GM19351 (cell line): ENCODE results near the gene SLC37A3.
"Not testable (repeated sequence)": the region's sequence is repeated elsewhere in the genome, so short reads cannot be mapped to it uniquely, and the experiment has no call there.

Source experiments
- ATAC-seq: cut with Tn5 transposase; IDR thresholded peaks from one replicate; pipeline ENCODE4 v1.9.1; 2021; ENCODE audit warnings: mild to moderate bottlenecking, moderate library complexity; ENCODE audit not compliant: unreplicated experiment

Gene SLC37A3

DNA sequence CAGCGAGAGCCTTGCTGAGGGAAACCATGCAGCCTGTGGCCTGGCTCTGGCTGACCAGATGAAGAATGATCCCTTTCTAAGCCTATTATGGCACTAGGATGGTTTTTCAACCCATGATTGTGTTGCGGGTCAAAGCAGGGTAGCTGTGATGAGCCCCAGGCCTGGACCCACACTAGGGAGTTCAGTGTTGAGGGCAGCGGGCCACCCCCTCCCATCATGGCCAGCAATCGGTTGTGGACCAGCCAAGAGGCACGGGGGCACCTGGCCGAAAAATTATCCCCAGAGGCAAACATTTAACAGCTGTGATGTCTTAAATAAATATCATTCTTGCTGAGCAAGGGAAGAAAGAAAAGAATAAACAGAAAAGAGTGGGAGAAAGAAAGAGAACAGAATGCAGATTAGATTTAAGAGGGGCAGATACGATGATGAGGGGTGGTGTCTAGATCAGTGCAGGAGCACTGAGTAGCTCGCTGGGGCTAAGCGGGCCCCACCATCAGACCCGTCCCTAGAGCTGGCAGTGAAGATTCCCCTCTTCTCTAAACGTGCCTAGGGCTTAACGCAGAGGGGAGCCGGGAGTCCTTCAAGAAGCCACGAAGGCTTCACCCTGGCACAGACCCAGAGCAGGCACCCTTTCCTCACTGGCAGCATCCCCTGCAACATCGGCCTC lies 82.7 kb downstream of the SLC37A3 start:
- no peak for ATAC-seq

DNA sequence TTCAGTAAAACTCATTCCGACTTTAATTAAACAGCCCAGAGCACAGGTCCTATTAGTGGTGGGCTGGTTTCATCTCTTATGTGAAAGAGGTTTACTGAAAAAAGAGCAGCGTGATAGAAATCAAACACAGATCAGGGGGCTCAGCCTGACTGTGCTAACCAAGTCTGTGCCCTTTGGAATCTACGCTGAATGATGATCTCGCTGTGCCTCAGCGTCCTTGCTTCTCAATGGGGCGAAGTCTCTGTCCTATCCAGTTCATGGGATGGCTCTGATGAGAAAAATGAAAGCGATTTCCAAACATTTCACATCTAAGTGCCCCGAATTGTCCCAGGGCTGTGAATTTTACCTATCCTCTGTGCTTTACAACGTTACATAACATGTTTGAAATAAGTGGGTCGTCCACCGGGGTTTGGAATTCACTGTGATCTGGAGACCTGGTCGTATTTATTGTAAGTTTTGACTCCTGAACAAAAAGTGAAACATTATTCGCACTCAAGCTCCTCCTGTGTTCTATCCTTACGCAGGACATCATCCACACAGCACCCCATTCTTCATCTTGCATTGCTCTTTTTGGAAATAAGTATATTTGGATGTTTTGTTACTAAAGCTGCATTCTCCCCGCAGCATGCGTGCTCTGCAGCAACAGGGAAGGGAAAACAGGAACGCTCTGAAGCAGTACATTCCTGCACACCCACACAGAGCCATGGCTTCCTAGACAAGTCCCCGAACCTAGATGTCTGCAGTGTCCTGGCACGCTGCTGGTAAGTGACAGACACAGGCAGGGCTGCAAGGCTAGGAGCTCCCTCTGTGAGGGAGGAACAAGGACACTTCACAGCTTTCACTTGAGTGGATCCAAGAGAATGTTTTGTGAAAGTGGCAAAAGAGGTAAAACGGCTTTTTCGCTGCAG lies 83.5 kb downstream of the SLC37A3 start:
- ATAC-seq: no peak

DNA sequence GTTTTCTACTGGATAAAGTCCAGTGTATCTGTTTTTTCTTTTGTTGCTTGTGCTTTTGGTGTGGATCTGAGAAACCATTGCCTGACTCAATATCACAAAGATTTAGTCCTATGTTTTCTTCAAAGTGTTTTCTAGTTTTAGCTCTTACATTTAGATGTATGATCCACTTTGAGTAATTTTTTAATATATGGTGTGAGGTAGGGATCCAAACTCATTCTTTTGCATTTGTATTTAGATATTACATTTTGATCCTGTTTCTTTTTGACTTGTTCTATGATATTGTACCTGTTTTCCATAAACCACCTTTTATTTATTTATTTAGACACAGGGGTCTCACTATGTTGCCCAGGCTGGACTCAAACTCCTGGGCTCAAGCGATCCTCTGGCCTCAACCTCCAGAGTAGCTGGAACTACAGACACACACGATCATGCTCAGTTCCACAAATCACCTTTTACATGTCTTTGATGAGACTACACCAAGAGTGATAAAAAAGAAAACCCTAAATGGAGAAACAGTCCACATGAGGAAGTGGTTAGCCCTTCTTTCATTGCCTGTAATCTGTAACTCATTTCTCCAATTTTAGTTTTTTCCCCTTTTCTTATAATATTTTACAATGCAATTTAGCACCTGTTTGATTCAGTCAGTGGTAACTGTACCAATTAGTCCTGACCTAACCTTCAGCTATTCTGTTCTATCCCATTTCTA lies 86.0 kb downstream of the SLC37A3 start:
- no peak for ATAC-seq

DNA sequence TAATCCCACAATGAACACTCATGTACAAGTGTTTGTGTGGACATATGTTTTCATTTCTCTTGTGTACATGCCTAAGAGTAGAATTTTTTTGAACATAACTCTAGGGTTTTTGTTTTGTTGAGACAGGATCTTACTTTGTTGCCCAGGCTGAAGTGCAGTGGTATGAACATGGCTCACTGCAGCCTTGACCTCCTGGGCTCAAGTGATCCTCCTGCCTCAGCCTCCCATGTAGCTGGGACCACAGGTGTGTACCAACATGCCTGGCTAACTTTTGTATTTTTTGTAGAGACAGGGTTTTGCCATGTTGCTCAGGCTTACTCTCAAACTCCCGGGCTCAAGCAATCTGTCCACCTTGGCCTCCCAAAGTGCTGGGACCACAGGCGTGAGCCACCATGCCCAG lies 87.2 kb downstream of the SLC37A3 start:
- ATAC-seq: not testable (repeated sequence)

DNA sequence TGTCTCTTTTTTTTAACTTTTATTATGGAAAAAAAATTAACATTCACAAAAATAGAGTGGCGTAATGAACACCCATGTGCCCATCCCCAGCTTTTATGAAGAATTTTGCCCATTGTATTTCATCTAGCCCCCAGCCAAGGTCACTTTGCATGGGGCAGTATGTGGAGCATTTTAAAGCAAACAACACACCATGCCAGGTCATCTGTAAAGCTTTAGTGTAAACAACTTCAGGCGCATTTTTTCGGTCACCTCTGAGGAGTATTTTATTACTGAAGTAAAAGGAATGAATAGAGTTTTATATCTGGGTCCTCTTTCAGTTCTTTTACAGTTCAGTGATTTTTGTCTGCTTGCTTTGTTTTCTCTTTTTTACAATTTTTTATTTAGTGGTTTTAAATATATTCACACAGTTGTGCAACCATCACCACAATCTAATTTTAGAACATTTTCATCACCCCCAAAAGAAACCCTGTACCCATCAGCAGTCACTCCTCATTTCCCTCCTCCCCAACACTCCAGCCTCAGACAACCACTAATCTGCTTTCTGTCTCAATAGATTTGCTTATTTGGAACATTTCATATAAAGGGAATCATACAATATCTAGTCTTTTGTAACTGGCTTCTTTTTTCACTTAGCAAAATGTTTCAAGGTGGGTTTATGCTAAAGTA lies 87.9 kb downstream of the SLC37A3 start:
- ATAC-seq: no peak

DNA sequence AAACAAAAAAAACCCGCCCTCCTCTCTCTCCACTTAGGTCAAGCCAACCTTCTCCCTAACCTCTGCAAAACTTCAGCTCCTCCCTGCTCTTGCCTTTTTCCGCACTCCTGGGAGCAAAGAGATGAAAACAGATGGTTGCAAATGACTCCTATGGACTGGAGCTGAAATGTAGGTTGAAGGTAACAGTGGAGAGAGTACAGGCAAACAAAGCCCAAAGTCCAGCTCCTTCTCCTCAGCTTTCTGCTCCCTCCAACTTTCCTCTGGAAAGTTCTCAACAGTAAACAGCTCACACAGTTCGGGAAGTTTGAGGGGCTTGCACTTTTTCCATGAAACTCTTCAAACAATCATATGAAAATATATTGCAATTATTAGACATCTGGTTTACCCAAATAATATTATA lies 90.3 kb downstream of the SLC37A3 start:
- ATAC-seq: no peak

DNA sequence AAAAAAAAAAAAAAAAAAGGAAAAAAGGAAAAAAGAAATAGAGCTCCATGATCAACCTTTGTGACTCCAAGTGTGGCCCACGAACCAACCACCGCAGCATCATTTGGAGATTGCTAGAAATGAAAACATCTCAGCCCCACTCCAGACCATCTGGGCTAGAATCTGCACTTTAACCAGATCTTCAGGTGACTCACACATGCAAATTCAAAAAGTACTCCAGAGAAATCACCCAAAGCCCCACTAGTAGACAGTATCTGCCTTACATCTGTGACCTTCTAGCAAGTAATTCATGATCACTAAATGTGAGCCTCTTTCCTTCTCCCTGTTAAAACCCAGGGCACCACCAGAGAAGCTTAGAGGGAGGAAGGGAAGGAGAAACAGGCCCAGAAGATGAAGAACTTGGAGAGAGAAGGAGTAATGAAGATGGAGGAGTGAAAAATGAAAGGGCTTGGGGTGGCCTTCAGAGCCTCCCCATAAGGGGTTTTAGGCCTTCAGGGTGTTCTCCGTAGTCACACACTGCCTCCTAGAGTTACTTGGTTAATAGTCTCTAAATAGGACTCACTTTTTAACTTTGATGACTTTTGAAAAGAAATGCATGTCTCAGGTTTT lies 94.0 kb downstream of the SLC37A3 start:
- peak; percentile 81 for ATAC-seq

DNA sequence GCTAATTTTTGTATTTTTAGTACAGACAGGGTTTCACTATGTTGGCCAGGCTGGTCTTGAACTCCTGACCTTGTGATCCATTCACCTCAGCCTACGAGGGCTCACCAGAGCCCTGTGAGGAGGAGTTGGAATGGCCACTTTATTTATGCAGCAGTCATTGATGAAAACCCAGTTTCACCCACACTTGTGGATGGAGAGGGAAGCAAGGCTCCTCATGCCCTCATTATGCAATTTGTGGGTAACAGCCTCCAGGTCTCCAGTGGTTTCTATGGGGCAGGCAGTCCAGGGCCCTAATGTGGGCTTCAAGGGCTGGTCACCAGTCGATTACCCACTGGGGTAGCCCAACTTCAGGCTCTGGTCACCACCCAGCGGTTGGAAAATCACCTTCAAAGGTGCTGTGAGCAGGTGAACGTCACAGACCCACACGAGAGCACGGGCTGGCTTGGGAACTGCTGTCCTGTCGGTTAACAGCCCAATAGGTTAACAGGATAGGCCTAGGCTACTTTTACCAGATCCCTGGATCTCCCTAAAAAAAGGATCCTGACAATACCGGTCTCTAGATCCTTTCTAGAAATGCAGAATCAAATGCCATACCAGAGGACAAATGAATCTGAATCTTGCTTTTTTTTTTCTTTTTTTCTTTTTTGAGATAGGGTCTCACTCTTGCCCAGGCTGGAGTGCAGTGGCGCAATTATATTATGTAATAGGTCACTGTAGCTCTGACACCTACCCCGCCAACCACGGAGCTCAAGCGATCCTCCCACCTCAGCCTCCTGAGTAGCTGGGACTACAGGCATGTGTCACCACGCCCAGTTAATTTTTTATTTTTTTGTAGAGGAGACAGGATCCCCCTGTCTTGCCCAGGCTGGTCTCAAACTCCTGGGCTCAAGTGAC lies 97.8 kb downstream of the SLC37A3 start:
- no peak for ATAC-seq

DNA sequence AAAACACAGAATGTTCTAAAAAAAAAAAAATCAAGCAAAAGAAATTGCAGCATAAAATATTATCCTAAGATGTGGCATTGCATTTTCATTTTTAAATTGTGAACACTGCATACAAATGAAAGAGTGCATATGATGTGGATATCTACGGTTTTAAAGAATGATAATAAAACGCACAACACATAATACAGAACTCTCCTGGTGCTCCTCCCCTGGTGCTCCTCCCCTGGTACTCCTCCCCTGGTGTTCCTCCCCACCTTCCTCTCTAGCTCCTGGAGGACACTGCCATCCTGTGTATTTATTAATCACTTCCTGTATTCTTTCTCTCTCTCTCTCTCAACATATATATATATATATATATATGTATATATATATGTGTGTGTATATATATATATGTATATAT lies 100.1 kb downstream of the SLC37A3 start:
- no peak for ATAC-seq

DNA sequence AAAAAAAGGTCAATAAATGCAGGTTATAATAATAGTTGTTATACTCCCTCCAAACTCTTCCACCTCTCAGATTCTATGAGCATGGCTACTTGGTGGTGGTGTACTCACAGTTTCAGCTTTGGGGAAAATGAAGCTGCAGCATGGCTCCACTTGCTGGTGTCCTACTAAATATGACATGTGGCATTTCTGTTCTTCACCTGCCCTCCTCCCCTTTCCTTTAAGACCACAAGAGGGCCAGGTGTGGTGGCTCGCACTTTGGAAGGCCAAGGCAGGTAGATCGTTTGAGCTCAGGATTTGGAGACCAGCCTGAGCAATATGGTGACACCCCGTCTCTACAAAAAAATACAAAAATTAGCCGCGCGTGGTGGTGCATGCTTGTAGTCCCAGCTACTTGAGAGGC lies 101.1 kb downstream of the SLC37A3 start:
- ATAC-seq: no peak

DNA sequence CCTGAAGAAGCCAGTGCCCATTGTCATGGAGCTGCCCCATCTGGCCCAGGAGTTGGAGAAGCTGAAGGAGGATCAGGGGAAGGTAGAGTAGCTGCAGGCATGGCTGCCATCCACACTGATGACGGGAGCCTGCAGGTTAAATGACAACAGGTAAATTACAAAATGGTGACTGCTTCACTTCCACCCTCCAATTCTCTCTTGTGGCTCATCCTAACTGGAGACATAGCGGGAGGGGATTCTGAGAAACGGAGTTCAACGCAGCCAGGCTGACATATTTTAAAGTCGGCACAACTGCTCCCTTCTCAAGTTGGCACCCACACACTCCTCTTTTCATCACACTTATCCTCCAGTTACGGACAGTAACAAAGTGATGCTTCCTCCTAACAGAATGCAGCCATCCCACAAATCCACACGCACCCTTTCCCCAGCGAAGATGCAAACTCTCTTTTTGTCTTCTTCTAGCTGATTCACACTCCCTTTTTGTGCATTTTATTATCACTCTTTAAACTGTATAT lies 103.0 kb downstream of the SLC37A3 start:
- ATAC-seq: no peak

DNA sequence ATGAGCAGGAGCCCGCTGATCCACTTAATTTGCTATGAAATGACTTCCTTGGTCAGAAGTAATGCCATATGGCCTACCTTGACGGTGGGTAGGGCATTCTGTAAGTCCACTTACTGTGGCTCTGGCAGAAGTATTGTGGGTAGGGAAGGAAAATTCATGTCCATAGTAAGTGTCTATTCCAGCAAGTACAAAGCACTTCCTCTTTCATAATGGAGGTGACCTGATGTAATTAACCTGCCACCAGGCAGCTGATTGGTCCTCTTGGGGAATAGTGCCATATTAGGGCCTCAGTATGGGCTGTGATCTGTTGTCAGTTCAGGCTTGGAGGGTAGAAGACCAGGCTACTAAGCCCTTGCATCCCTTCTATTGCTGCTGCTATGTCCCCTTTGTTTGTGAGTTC lies 103.9 kb downstream of the SLC37A3 start:
- no peak for ATAC-seq

DNA sequence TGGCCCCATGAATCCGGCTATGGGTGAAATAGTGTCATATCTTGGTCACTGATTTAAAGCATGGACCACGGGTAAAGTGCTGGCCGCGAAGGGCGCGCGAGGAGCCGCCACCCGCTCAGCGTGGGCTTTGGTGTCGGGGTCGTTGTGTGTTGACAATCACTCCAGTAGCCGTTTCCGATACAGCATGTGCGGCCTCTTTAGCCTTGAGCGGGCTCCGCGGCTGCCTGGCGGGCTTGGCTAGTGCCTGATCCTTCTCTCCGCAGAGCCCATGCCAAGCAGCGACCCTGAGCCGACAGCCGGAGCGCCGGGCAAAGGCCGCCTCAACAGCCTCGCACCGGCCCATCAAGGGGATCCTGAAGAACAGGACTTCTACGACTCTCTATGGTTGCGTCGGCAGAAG lies 105.9 kb downstream of the SLC37A3 start:
- ATAC-seq: no peak

DNA sequence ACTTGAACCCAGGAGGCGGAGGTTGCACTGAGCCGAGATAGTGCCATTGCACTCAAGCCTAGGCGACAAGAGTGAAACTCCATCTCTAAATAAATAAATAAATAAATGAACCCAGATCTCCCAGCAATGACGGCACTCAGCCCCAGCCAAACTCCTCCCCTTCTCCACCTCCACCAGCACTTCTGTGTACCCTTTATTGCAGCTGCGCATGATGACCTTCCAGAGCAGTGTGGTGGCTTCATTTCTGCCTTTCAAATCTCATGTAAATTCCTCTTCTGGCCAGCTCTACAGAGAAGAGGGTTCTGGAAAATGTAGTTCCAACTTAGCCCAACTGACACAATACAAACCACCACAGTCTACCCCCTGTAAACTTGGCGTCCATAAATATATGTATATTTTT lies 108.5 kb downstream of the SLC37A3 start:
- no peak for ATAC-seq

DNA sequence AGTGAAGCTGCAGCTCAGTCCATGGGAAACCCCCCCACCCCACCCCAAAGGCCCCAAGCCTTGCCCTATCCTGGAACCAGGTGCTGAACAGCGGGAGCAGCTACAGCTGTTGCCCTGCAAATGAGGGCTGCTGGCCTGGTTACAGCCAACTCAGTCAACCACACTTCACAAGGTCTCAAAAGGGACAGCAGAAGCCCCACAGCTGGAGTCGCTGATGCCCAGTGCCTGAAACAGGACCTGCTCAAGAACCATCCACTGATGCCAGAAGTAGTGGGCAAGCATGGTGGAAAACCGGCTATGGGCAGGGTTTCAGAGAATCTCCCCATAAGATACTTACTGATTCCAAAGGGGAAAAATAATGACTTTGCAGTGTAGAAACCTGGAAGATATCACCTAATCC lies 110.3 kb downstream of the SLC37A3 start:
- ATAC-seq: no peak

DNA sequence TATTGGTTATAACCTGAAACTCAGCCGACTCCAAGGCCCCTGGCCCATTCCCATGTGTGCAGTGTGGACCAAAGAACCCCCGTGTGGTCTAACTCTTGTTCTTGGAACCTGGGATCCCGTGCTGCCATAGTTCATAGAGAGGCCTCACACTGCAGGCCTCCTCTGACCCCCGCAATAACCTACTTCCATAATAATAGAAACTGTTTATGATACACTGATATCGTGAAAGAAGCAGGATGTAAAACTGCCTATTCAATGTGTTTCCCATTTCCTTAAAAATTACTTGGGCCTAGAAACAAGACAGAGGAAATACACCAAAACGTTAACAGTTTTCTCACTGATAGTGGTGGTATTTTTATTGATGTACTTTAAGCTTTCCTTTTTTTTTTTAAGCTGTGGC lies 112.4 kb downstream of the SLC37A3 start:
- ATAC-seq: no peak

DNA sequence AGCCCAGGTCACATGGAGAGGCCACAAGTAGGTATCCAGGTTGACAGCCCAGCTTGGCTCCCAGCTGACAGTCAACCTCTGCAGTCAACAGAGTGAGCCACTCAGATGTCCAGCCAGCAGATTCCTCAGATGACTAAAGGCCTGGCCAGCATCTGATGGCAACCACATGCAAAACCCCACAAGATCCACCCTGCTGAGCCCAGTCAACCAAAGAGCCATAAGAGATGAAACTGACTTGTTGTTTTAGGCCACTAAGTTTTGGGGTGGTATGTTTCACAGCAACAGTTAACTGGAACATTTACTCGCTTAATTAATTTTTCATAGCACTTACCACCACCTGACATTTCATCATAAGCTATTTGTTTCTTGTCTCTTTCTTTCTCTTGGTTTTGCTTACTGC lies 114.3 kb downstream of the SLC37A3 start:
- no peak for ATAC-seq
